ENCODE measurements around the gene WNT1. TPM values are rescaled to one million over a fixed set of nuclear protein-coding genes. Genes with fewer than 3 reads are reported as not detected.

Gene WNT1
- total RNA-seq, 1 experiment from 2014 or later = not detected

DNA sequence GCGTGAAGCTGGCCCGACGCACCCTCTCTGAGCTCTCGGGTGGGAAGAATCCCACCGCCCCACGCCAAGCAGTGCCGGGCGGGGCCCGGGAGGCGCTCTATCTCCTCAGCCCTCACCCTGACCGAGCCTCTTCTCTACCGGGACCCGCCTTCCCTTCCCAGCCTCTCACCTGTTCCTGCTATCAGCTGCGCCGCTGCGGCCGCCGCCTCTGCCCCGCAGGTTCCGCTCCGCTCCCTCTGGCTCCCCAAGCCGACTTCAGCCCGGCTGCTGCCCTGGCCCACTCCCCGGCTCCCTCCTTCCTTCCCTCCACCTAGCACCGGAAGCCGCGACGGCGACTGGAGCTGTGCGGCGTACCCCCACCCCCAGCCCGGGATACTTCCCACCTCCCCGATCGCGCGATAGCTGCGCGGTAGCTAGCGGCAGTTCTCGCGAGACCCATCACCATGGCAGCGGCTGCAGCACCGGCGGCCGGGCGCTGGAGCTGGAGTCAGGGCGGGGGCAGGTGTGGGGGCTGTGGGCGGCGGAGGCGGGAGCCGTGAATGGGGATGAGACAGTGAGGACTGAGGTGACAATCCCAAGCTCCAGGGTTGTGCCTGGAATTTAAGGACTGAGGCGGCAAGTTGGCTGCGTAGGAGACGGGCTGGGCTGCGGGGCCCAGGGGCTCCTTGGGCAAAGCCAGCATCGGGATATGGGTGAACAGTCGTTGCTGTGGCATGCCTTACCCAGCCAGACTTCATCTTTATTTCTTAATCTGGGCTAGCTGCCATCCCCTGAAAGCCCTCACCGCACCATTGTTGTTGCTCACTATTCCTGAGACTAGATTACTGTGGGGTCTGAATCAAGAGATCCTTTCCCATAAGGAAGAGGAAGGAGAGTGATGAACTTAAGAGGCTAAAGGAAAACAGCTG is 20.7 kb upstream of the WNT1 start, which contains the start of gene ARF3:
Gene ARF3 (minus strand): TSS at position 347 of the 908 bp plus-strand sequence. CDS start 16,392 bp downstream, outside the sequence.
- TF ChIP-seq, protein P1, sequence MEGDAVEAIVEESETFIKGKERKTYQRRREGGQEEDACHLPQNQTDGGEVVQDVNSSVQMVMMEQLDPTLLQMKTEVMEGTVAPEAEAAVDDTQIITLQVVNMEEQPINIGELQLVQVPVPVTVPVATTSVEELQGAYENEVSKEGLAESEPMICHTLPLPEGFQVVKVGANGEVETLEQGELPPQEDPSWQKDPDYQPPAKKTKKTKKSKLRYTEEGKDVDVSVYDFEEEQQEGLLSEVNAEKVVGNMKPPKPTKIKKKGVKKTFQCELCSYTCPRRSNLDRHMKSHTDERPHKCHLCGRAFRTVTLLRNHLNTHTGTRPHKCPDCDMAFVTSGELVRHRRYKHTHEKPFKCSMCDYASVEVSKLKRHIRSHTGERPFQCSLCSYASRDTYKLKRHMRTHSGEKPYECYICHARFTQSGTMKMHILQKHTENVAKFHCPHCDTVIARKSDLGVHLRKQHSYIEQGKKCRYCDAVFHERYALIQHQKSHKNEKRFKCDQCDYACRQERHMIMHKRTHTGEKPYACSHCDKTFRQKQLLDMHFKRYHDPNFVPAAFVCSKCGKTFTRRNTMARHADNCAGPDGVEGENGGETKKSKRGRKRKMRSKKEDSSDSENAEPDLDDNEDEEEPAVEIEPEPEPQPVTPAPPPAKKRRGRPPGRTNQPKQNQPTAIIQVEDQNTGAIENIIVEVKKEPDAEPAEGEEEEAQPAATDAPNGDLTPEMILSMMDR (conservative IDR thresholded peaks at IDR 0.05; ENCODE audit: low read depth, low read length) = no peak
- TF ChIP-seq EZH2 (IDR thresholded peaks at IDR 0.05; ENCODE audit: borderline replicate concordance, low read depth, low read length, poor library complexity, severe bottlenecking) = no peak
- POLR2A ChIA-PET (ENCODE audit: low non-redundant PET) = interaction anchor here (0.6 kb wide), 3 partner anchors 32 to 251 kb away, joined by 7 to 15 read pairs (median 7); no protein-coding TSS in a partner anchor

DNA sequence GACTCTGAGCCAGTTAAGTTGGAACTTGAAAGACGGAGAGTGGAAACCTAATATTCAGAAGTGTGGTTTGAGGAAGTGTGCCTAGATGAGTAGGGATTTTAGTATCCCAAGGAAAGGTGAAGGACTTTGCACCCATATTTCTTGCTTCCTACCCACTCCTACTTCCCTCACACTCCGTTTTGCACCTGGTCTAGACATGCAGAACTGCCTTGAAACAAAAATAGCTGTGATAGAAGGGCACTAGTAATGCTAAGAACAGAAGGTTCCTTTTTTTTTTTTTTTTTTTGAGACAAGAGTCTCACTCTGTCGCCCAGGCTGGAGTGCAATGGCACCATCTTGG is 20.1 kb upstream of the WNT1 start:
- POLR2A ChIA-PET (ENCODE audit: low non-redundant PET) = no interaction called here
- Histone ChIP-seq H3K4me1 (ENCODE audit: insufficient read depth, low read length, poor library complexity, severe bottlenecking) (peaks cover 16% of the 10 kb centered on the region), H3K4me3 (ENCODE audit: low read depth, low read length, poor library complexity, severe bottlenecking) (peak overlapping the region; percentile 92), H3K27ac (ENCODE audit: low read depth, low read length, poor library complexity, severe bottlenecking) (no peak overlapping the region), H3K36me3 (ENCODE audit: insufficient read depth, low read length, poor library complexity, severe bottlenecking) (peaks cover 6% of the 10 kb centered on the region), H3K9me3 (ENCODE audit: low read depth, low read length, poor library complexity, severe bottlenecking) (no peaks in the 10 kb centered on the region), H3K27me3 (replicated peaks; ENCODE audit: insufficient read depth, low read depth, low read length, poor library complexity) (no peaks in the 10 kb centered on the region)
- no peak for DNase-seq (ENCODE audit: low spot score)
- BruUV-seq (replicated peaks) = no TSS peak
- CTCF ChIA-PET = interaction anchor here (0.6 to 1.4 kb wide), 2 partner anchors 30 to 54 kb away, joined by 7 to 11 read pairs; a partner anchor contains a TSS
- TF ChIP-seq, protein P1 (conservative IDR thresholded peaks at IDR 0.05; ENCODE audit: low read depth, low read length) = no peak
- intact Hi-C loops (cut with micrococcal nuclease; ENCODE audit: unreplicated experiment) = no loop called here

More for the DNA sequence above, 20.7 kb upstream of the WNT1 start, which contains the start of gene ARF3:
- H3K27me3 ChIP-seq (replicated peaks; ENCODE audit: insufficient read depth, low read depth, low read length, poor library complexity) = no peaks in the 10 kb centered on the region
- no peaks in the 10 kb centered on the region for H3K9me3 ChIP-seq (ENCODE audit: low read depth, low read length, poor library complexity, severe bottlenecking)
- no TSS peak for BruUV-seq (replicated peaks)
- peaks cover 16% of the 10 kb centered on the region for H3K4me1 ChIP-seq (ENCODE audit: insufficient read depth, low read length, poor library complexity, severe bottlenecking)
- intact Hi-C loops (cut with micrococcal nuclease; ENCODE audit: unreplicated experiment) = no loop called here
- H3K4me3 ChIP-seq (ENCODE audit: low read depth, low read length, poor library complexity, severe bottlenecking) = peak within 1 kb of the TSS; percentile 92
- CTCF ChIA-PET = interaction anchor here (0.6 to 1.4 kb wide), 6 partner anchors 9 to 206 kb away, joined by 3 to 11 read pairs (median 6); a partner anchor contains a TSS
- H3K27ac ChIP-seq (ENCODE audit: low read depth, low read length, poor library complexity, severe bottlenecking) = peak within 1 kb of the TSS; percentile 86
- peaks cover 6% of the 10 kb centered on the region for H3K36me3 ChIP-seq (ENCODE audit: insufficient read depth, low read length, poor library complexity, severe bottlenecking)
- peak; percentile 97 for DNase-seq (ENCODE audit: low spot score)

DNA sequence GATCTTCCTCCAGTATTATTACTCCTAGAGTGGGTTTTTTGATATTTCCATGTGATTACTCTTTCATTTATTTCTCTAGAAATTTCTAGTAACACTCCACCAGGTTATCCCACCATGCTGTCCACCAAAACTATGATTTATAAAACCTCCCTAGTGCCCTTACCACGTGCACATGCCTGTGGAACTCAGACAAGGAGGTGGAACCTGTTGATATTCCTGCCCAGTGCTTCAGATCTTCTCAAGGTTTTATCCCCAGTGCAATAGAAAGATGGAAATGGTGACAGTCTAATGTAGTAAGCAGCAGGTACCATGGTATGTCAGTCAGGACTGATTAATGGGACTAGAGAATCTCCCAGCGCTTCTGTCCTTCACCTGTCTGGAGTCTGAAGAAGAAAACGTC is 17.3 kb upstream of the WNT1 start:
- TF ChIP-seq, protein P1 (conservative IDR thresholded peaks at IDR 0.05; ENCODE audit: low read depth, low read length) = no peak
- TF ChIP-seq EZH2 (IDR thresholded peaks at IDR 0.05; ENCODE audit: borderline replicate concordance, low read depth, low read length, poor library complexity, severe bottlenecking) = no peak
- ChIA-PET POLR2A (ENCODE audit: low non-redundant PET) (no interaction called here), CTCF (no interaction called here)
- no TSS peak for BruUV-seq (replicated peaks)
- Histone ChIP-seq H3K36me3 (ENCODE audit: insufficient read depth, low read length, poor library complexity, severe bottlenecking) (no peaks in the 10 kb centered on the region), H3K4me1 (ENCODE audit: insufficient read depth, low read length, poor library complexity, severe bottlenecking) (peaks cover 7% of the 10 kb centered on the region), H3K4me3 (ENCODE audit: low read depth, low read length, poor library complexity, severe bottlenecking) (no peak overlapping the region), H3K9me3 (ENCODE audit: low read depth, low read length, poor library complexity, severe bottlenecking) (no peaks in the 10 kb centered on the region), H3K27ac (ENCODE audit: low read depth, low read length, poor library complexity, severe bottlenecking) (no peak overlapping the region), H3K27me3 (replicated peaks; ENCODE audit: insufficient read depth, low read depth, low read length, poor library complexity) (no peaks in the 10 kb centered on the region)
- DNase-seq (ENCODE audit: low spot score) = no peak
- intact Hi-C loops (cut with micrococcal nuclease; ENCODE audit: unreplicated experiment) = no loop called here

All from A673 (cell line).